ENCODE results near the gene CALML6.

DNA sequence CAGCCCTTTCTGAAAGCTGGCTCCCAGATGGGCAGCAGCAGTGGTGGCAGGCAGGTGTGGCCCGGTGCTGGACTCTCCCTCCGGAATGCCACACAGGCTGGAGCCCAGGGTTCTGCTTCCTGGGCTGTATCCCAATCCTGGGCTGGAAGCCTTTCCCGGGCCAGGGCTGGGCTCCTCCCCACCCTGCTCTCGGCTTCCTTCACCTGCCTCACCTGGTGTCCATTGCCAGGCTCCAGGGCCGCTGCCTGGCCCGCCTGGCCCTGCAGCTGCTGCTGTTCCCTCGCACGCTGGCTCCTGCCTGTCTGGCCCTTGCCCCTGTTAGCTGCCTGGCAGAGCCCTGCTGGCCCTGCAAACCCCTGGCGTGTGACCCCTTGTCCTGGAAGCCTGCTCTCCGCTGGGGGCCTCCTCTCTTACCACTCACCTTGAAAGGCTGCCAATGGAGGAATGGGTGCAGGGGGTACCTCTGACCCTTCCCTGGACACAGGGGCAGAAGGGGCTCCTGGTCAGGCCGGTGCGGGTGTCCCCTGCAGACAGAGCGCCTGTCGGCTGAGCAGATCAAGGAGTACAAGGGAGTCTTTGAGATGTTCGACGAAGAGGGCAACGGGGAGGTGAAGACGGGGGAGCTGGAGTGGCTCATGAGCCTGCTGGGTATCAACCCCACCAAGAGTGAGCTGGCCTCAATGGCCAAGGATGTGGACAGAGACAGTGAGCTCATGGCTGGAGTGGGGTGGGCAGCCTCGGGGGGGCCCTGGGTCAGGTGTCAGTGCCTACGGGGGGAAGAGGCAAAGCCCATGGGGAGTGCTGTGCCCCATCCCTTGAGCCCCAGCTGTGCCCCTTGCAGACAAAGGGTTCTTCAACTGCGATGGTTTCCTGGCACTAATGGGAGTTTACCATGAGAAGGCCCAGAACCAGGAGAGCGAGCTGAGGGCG is 1.1 kb downstream of the CALML6 start:
- TF ChIP-seq POLR2A (IDR thresholded peaks at IDR 0.05) = no peak
- TF ChIP-seq, protein P1, sequence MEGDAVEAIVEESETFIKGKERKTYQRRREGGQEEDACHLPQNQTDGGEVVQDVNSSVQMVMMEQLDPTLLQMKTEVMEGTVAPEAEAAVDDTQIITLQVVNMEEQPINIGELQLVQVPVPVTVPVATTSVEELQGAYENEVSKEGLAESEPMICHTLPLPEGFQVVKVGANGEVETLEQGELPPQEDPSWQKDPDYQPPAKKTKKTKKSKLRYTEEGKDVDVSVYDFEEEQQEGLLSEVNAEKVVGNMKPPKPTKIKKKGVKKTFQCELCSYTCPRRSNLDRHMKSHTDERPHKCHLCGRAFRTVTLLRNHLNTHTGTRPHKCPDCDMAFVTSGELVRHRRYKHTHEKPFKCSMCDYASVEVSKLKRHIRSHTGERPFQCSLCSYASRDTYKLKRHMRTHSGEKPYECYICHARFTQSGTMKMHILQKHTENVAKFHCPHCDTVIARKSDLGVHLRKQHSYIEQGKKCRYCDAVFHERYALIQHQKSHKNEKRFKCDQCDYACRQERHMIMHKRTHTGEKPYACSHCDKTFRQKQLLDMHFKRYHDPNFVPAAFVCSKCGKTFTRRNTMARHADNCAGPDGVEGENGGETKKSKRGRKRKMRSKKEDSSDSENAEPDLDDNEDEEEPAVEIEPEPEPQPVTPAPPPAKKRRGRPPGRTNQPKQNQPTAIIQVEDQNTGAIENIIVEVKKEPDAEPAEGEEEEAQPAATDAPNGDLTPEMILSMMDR (IDR thresholded peaks at IDR 0.05) = no peak
- no peak for TF ChIP-seq POLR2AphosphoS5 (IDR thresholded peaks at IDR 0.05; ENCODE audit: insufficient read depth in 1 of 2, low read depth in 1 of 2)

Data from vagina (tissue), 2 donors.